Stimulated activated CD4-positive, alpha-beta T cell treated with anti-CD3 and anti-CD28 coated beads, Interleukin-4, amount 100 ng/mL, for 4 hours (primary cell): Measurements from ENCODE around the gene SSB.
"Not testable (repeated sequence)": the region's sequence is repeated elsewhere in the genome, so short reads cannot be mapped to it uniquely, and the experiment has no call there.

Experiments used
- DNase-seq, 2 experiments: peaks; one replicate each; pipeline ENCODE4 v3.0.0-alpha.2; 2020

SSB gene

GRCh38 chr2:169838743-169839489 lies 40.2 kb downstream of the SSB start:
- DNase-seq, result no peak

- DNase-seq, result no peak
These were observed 41.5 kb downstream of the SSB start for GRCh38 chr2:169839954-169840746.

GRCh38 chr2:169840747-169841142 lies 42.1 kb downstream of the SSB start:
- no peak for DNase-seq

DNA sequence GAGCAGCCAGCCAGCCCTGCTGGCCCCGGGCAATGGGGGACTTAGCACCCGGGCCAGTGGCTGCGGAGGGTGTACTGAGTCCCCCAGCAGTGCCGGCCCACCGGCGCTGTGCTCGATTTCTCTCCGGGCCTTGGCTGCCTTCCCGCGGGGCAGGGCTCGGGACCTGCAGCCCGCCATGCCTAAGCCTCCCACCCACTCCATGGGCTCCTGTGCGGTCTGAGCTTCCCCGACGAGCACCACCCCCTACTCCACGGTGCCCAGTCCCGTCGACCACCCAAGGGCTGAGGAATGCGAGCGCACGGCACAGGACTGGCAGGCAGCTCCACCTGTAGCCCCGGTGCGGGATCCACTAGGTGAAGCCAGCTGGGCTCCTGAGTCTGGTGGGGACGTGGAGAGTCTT lies 43.0 kb downstream of the SSB start:
- not testable (repeated sequence) for DNase-seq

DNA sequence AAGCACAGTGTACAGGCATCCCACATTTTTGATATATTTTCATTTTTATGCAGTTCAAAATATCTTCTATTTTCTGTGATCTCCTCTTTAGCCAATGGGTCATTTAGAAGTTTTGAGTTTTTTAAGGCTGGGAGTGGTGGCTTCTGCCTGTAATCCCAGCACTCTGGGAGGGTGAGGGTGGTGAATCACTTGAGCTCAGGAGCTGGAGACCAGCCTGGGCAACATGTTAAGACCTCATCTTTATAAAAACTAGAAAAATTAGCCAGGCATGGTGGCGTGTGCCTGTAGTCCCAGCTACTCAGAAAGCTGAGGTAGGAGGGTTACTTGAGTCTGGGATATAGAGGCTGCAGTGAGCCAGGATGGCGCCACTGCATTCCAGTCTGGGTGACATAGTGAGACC lies 46.3 kb downstream of the SSB start:
- no peak for DNase-seq

DNA sequence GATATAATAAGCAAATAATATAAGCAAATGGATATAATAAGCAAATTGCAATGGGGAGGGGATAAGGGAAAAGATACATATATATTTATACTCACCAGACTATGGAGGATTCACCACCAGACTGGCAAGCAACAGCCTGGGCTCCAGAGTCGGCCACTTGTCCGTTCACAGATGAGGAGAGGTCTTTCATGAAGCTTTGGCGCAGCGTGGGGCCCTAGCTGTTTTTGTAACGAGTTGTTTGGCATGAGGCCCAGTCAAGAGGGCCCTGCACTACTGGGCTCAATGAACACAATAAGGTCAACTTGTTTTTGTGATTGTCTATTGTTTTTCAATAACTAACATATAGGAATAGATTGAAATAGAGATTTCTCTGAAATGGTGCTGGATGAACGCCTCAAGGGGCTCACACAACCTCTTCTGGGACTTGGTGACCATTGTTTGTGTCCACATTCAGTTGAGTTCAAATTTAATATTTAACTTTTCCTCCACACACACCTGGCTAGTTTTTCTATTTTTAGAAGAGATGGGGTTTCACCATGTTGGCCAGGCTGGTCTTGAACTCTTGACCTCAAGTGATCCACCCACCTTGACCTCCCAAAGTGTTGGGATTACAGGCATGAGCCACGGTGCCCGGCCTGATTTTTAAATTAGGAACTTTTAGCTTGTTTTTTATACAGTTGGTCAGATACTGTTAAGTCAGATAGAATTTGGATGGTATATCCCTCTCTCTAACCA lies 50.5 kb downstream of the SSB start:
- DNase-seq, result not testable (repeated sequence)

GRCh38 chr2:169849710-169850109 lies 51.0 kb downstream of the SSB start:
- no peak for DNase-seq

DNA sequence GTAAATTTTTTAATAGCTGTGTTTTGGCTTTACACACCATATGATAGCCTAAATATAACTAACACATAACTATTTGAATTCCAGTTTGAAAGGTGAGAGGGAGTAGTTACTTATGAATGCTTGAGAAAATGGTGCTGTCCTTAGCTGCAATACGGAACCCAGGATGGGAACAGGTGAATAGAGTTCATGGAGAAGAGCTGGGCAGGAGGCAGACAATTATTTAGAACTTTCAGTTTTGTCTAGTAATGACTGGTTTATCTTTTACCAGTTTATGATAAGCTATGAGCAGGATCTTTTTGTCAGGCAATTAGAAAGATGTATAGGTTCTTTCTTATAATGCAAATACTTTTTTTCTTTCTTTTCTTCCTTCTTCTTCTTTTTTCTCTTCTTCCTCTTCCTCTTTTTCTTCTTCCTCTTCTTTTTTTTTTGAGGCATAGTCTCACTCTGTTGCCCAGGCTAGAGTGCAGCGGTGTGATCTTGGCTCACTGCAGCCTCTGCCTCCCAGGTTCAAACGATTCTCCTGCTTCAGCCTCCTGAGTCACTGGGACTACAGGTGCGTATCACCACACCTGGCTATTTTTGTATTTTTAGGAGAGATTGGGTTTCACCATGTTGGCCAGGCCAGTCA lies 54.5 kb downstream of the SSB start:
- no peak for DNase-seq

- not testable (repeated sequence) for DNase-seq
These were observed 56.9 kb downstream of the SSB start for GRCh38 chr2:169855281-169856258.

GRCh38 chr2:169859423-169859822 lies 60.8 kb downstream of the SSB start:
- no peak for DNase-seq

GRCh38 chr2:169860149-169860548 lies 61.5 kb downstream of the SSB start:
- no peak for DNase-seq
